ENCODE data around the gene SAMMSON. TPM values are rescaled to one million over a fixed set of nuclear protein-coding genes. Genes with fewer than 3 reads are reported as not detected.

The SAMMSON gene
- polyA plus RNA-seq, 3 donors = not detected

DNA sequence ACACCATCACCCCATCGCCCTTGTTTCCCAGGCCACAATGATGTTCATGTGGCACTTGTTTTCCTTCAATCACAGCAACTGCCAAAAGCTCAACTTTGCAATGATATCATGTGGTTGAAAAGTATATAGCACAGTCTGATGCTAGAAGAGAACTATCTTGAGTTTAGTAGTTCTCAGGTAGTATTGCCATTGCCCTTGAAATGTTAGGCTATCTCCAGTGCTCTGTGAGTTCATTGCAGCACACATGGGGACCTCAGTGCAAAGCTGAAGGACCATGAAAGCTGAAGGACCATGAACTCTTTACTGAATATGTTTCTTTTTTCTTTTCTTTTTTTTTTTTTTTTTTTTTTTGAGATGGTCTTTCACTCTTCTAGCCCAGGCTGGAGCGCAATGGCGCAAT lies 35.9 kb upstream of the SAMMSON start:
- Histone ChIP-seq H3K4me2 (replicated peaks; ENCODE audit: extremely low read depth, low read length, poor library complexity, severe bottlenecking) (no peak overlapping the region), H3K9ac (ENCODE audit: insufficient read depth, low read length, poor library complexity, severe bottlenecking) (no peak overlapping the region), H3K36me3 (replicated peaks in 1 of 2; ENCODE audit: control insufficient read depth in 1 of 2, insufficient read depth in 2 of 2, low read length in 2 of 2) (peaks cover 30 to 53% of the 10 kb centered on the region in 2 donors), H3K27ac (ENCODE audit: low read depth in 1 of 2, low read length in 2 of 2) (no peak overlapping the region), H4K20me1 (ENCODE audit: insufficient read depth, low read length) (no peaks in the 10 kb centered on the region), H3K27me3 (ENCODE audit: control insufficient read depth in 2 of 2, insufficient read depth in 2 of 2, low read length in 2 of 2) (no peaks in the 10 kb centered on the region), H3K9me3 (replicated peaks in 1 of 2; ENCODE audit: control insufficient read depth in 1 of 2, insufficient read depth in 1 of 2, low read length in 2 of 2) (no peaks in the 10 kb centered on the region), H3K4me1 (ENCODE audit: control insufficient read depth in 1 of 2, insufficient read depth in 2 of 2, low read length in 2 of 2) (no peaks in the 10 kb centered on the region), H2AFZ (ENCODE audit: insufficient read depth, low read depth, low read length, poor library complexity, severe bottlenecking) (no peak overlapping the region), H3K79me2 (ENCODE audit: insufficient read depth, low read length) (no peaks in the 10 kb centered on the region), H3K4me3 (replicated peaks in 1 of 3; ENCODE audit: low read depth in 2 of 3, low read length in 3 of 3) (no peak overlapping the region)
- no CpG with 5 or more reads among the region's 3 CpGs for WGBS (ENCODE audit: insufficient coverage)
- no peak for DNase-seq
- intact Hi-C loops (cut with micrococcal nuclease) = no loop called here
- Mint-ChIP-seq H3K36me3 (peaks cover 34 to 46% of the 10 kb centered on the region in 2 donors), H3K27me3 (ENCODE audit: low read depth in 3 of 3) (no peaks in the 10 kb centered on the region), H3K27ac (no peak overlapping the region), H3K4me3 (no peak overlapping the region), H3K4me1 (no peaks in the 10 kb centered on the region), H3K9me3 (peaks cover 0 to 3% (median 0%) of the 10 kb centered on the region in 7 donors)
- TF ChIP-seq, protein P1, sequence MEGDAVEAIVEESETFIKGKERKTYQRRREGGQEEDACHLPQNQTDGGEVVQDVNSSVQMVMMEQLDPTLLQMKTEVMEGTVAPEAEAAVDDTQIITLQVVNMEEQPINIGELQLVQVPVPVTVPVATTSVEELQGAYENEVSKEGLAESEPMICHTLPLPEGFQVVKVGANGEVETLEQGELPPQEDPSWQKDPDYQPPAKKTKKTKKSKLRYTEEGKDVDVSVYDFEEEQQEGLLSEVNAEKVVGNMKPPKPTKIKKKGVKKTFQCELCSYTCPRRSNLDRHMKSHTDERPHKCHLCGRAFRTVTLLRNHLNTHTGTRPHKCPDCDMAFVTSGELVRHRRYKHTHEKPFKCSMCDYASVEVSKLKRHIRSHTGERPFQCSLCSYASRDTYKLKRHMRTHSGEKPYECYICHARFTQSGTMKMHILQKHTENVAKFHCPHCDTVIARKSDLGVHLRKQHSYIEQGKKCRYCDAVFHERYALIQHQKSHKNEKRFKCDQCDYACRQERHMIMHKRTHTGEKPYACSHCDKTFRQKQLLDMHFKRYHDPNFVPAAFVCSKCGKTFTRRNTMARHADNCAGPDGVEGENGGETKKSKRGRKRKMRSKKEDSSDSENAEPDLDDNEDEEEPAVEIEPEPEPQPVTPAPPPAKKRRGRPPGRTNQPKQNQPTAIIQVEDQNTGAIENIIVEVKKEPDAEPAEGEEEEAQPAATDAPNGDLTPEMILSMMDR (IDR thresholded peaks at IDR 0.05) = no peak

DNA sequence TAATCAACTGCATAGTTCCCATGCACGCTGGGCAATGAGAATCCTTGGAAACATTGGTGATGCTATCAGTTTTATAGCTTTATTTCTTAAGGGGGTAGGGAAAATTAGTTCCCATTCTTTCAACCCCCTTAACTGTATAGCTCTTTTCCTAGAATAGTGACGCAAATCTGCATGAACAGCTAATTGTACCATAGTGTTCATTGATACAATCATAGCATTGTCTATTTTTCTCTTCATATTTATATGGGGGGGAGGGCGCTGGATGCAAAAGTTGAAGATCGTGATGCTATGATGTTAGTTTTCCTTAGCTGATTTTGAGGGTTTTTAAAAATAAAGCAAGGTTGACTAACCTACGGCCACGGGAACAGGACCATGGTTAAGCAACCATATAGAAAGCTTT lies 32.4 kb upstream of the SAMMSON start:
- H3K27me3 Mint-ChIP-seq (ENCODE audit: low read depth in 3 of 3) = no peaks in the 10 kb centered on the region
- no peak for DNase-seq
- H3K36me3 Mint-ChIP-seq = peaks cover 16 to 26% of the 10 kb centered on the region in 2 donors
- Histone ChIP-seq H3K36me3 (replicated peaks in 1 of 2; ENCODE audit: control insufficient read depth in 1 of 2, insufficient read depth in 2 of 2, low read length in 2 of 2) (peaks cover 11 to 28% of the 10 kb centered on the region in 2 donors), H2AFZ (ENCODE audit: insufficient read depth, low read depth, low read length, poor library complexity, severe bottlenecking) (no peak overlapping the region), H3K4me3 (replicated peaks in 1 of 3; ENCODE audit: low read depth in 2 of 3, low read length in 3 of 3) (no peak overlapping the region), H3K4me1 (ENCODE audit: control insufficient read depth in 1 of 2, insufficient read depth in 2 of 2, low read length in 2 of 2) (peaks cover 5 to 7% of the 10 kb centered on the region in 2 donors), H3K9ac (ENCODE audit: insufficient read depth, low read length, poor library complexity, severe bottlenecking) (no peak overlapping the region), H4K20me1 (ENCODE audit: insufficient read depth, low read length) (no peaks in the 10 kb centered on the region), H3K27me3 (ENCODE audit: control insufficient read depth in 2 of 2, insufficient read depth in 2 of 2, low read length in 2 of 2) (no peaks in the 10 kb centered on the region), H3K4me2 (replicated peaks; ENCODE audit: extremely low read depth, low read length, poor library complexity, severe bottlenecking) (no peak overlapping the region), H3K27ac (ENCODE audit: low read depth in 1 of 2, low read length in 2 of 2) (no peak overlapping the region), H3K9me3 (replicated peaks in 1 of 2; ENCODE audit: control insufficient read depth in 1 of 2, insufficient read depth in 1 of 2, low read length in 2 of 2) (no peaks in the 10 kb centered on the region), H3K79me2 (ENCODE audit: insufficient read depth, low read length) (no peaks in the 10 kb centered on the region)
- H3K27ac Mint-ChIP-seq = no peak overlapping the region
- H3K4me1 Mint-ChIP-seq = peaks cover 9% of the 10 kb centered on the region
- no peak overlapping the region for H3K4me3 Mint-ChIP-seq
- TF ChIP-seq, protein P1 (IDR thresholded peaks at IDR 0.05) = no peak
- H3K9me3 Mint-ChIP-seq = peaks cover 0 to 2% (median 0%) of the 10 kb centered on the region in 7 donors
- WGBS (ENCODE audit: insufficient coverage) = no CpG with 5 or more reads among the region's 6 CpGs
- intact Hi-C loops (cut with micrococcal nuclease) = no loop called here
